CD8-positive, alpha-beta memory T cell (primary cell): Measurements from ENCODE around the gene P2RX5. TPM values are rescaled to one million over a fixed set of nuclear protein-coding genes. Genes with fewer than 3 reads are reported as not detected.
"Not testable (repeated sequence)": the region's sequence is repeated elsewhere in the genome, so short reads cannot be mapped to it uniquely, and the experiment has no call there.

Source experiments
- CTCF ChIA-PET: fragments of 350-600 bp; sonication (Branson Sonifier 250); formaldehyde crosslinking; loops from one replicate; lab custom pipeline; 2021; ENCODE audit warnings: antibody characterized with exemption; lab: Charles Lee
- POLR2A ChIA-PET: fragments of 350-600 bp; sonication (Branson Sonifier 250); formaldehyde crosslinking; loops from one replicate; lab custom pipeline; 2021; ENCODE audit warnings: antibody characterized with exemption; lab: Charles Lee
- DNase-seq, 5 donors: peaks; one replicate each; pipeline versions ENCODE4 v3.0.0 to v3.0.0-alpha.2; 2020 to 2022; ENCODE audit warnings: mixed read lengths in 1 of 5
- H3K27ac ChIP-seq: one replicate; pipeline ENCODE4 v1.7.0; 2013; ENCODE audit warnings: low read depth, mild to moderate bottlenecking, low read length, moderate library complexity
- H3K27me3 ChIP-seq: 2 replicates; pipeline ENCODE4 v1.7.0; 2013; ENCODE audit warnings: low read length, mild to moderate bottlenecking; ENCODE audit not compliant: insufficient read depth, poor library complexity, severe bottlenecking
- H3K36me3 ChIP-seq: 2 replicates; pipeline ENCODE4 v1.7.0; 2013; ENCODE audit warnings: mild to moderate bottlenecking, low read length, moderate library complexity; ENCODE audit not compliant: insufficient read depth
- H3K4me1 ChIP-seq: 2 replicates; pipeline ENCODE4 v1.7.0; 2013; ENCODE audit warnings: mild to moderate bottlenecking, low read length, moderate library complexity; ENCODE audit not compliant: insufficient read depth
- H3K4me3 ChIP-seq: 2 replicates; pipeline ENCODE4 v1.7.0; 2013; ENCODE audit warnings: mild to moderate bottlenecking, low read length
- H3K9me3 ChIP-seq: 2 replicates; pipeline ENCODE4 v1.7.0; 2013; ENCODE audit warnings: mild to moderate bottlenecking, low read length
- H3K27ac Mint-ChIP-seq, 8 donors: one replicate each; pipeline ENCODE4 v1.8.0; 2020 to 2021; ENCODE audit warnings: mixed read lengths in 8 of 8, mild to moderate bottlenecking in 6 of 8, inconsistent platforms in 3 of 8, moderate library complexity in 3 of 8
- H3K27me3 Mint-ChIP-seq, 2 donors: one replicate each; pipeline ENCODE4 v1.8.0; 2020 to 2021; ENCODE audit warnings: mixed read lengths in 2 of 2, mild to moderate bottlenecking in 1 of 2, moderate library complexity in 1 of 2
- H3K36me3 Mint-ChIP-seq, 3 donors: one replicate each; pipeline ENCODE4 v1.8.0; 2020 to 2021; ENCODE audit warnings: mixed read lengths in 3 of 3, inconsistent platforms in 1 of 3, mild to moderate bottlenecking in 1 of 3
- H3K4me1 Mint-ChIP-seq, 3 donors: one replicate each; pipeline ENCODE4 v1.8.0; 2020 to 2021; ENCODE audit warnings: mixed read lengths in 3 of 3, inconsistent platforms in 1 of 3, mild to moderate bottlenecking in 1 of 3
- H3K4me3 Mint-ChIP-seq, 7 donors: one replicate each; pipeline ENCODE4 v1.8.0; 2020 to 2021; ENCODE audit warnings: mixed read lengths in 7 of 7, mild to moderate bottlenecking in 6 of 7, moderate library complexity in 4 of 7, inconsistent platforms in 2 of 7
- H3K9me3 Mint-ChIP-seq, 5 donors: one replicate each; pipeline ENCODE4 v1.8.0; 2020 to 2022; ENCODE audit warnings: mixed read lengths in 5 of 5, mild to moderate bottlenecking in 3 of 5, moderate library complexity in 2 of 5, inconsistent platforms in 1 of 5
- polyA plus RNA-seq: library from polyadenylated mRNA; unstranded; fragments of 300-500 nt; fragmentation: Illumina TruSeq; gene quantifications from one replicate; pipeline ENCODE4 v1.2.3, GENCODE V29; 2021
- total RNA-seq, 2 experiments: library from RNA; stranded (reverse); gene quantifications; one replicate each; pipeline ENCODE4 v1.2.3, GENCODE V29; 2021

P2RX5 gene
- total and polyA plus RNA-seq, 3 experiments from 2014 or later: 9.8 to 37.4 (median 12.0) TPM

- Mint-ChIP-seq H3K36me3 (peaks cover 16 to 44% (median 21%) of the 10 kb centered on the region in 3 donors), H3K27me3 (no peaks in the 10 kb centered on the region), H3K9me3 (no peaks in the 10 kb centered on the region), H3K4me3 (peak overlapping the region in 6 of 7 donors; percentile 4 to 72 (median 44)), H3K4me1 (peaks cover 41 to 48% (median 47%) of the 10 kb centered on the region in 3 donors), H3K27ac (peak overlapping the region; percentile 31 to 97 (median 88))
- H3K4me1 ChIP-seq: peaks cover 29% of the 10 kb centered on the region
- no peaks in the 10 kb centered on the region for H3K27me3 ChIP-seq
- ChIA-PET POLR2A (interaction anchor here (0.6 kb wide), 1 partner anchor 52 kb away, joined by 6 read pairs; no protein-coding TSS in a partner anchor), CTCF (interaction anchor here (1.0 to 1.1 kb wide), 2 partner anchors 10 to 30 kb away, joined by 3 read pairs; no protein-coding TSS in a partner anchor)
- no peak overlapping the region for H3K27ac ChIP-seq
- no peak overlapping the region for H3K4me3 ChIP-seq
- peaks cover 30% of the 10 kb centered on the region for H3K36me3 ChIP-seq
- H3K9me3 ChIP-seq: no peaks in the 10 kb centered on the region
- peak in 1 of 5 donors; percentile 15 for DNase-seq
Measured at GRCh38 chr17:3712811-3713463, 17.0 kb upstream of the P2RX5 start.

GRCh38 chr17:3710951-3711383, 15.0 kb upstream of the P2RX5 start:
- Mint-ChIP-seq H3K4me1 (peaks cover 39 to 48% (median 44%) of the 10 kb centered on the region in 3 donors), H3K4me3 (peak overlapping the region; percentile 29 to 86 (median 68)), H3K27me3 (no peaks in the 10 kb centered on the region), H3K36me3 (peaks cover 7 to 25% (median 12%) of the 10 kb centered on the region in 3 donors), H3K9me3 (no peaks in the 10 kb centered on the region), H3K27ac (peak overlapping the region; percentile 78 to 97 (median 90))
- Histone ChIP-seq H3K27ac (no peak overlapping the region), H3K4me1 (peaks cover 29% of the 10 kb centered on the region), H3K27me3 (no peaks in the 10 kb centered on the region), H3K4me3 (no peak overlapping the region), H3K36me3 (peaks cover 10% of the 10 kb centered on the region), H3K9me3 (no peaks in the 10 kb centered on the region)
- DNase-seq: peak; percentile 35 to 89 (median 83)
- ChIA-PET CTCF (interaction anchor here (0.7 to 2.4 kb wide), 10 partner anchors 12 to 135 kb away, joined by 3 to 7 read pairs (median 4); partner anchors contain the start of genes HASPIN, NCBP3 and P2RX5), POLR2A (interaction anchor here (0.7 to 1.4 kb wide), 9 partner anchors 12 to 432 kb away, joined by 3 to 12 read pairs (median 4); partner anchors contain the start of genes EMC6, HASPIN, P2RX5 and TAX1BP3)

GRCh38 chr17:3708366-3708765, 12.4 kb upstream of the P2RX5 start:
- H3K36me3 Mint-ChIP-seq: peaks cover 2 to 10% (median 5%) of the 10 kb centered on the region in 3 donors
- H3K27ac Mint-ChIP-seq: peak overlapping the region in 2 of 8 donors; percentile 47 to 51
- DNase-seq: no peak
- Histone ChIP-seq H3K4me3 (no peak overlapping the region), H3K9me3 (no peaks in the 10 kb centered on the region), H3K27me3 (no peaks in the 10 kb centered on the region), H3K4me1 (peaks cover 29% of the 10 kb centered on the region), H3K36me3 (no peaks in the 10 kb centered on the region), H3K27ac (no peak overlapping the region)
- H3K27me3 Mint-ChIP-seq: no peaks in the 10 kb centered on the region
- H3K4me3 Mint-ChIP-seq: no peak overlapping the region
- ChIA-PET CTCF (interaction anchor here (1.0 to 1.5 kb wide), 2 partner anchors 12 to 138 kb away, joined by 3 to 4 read pairs; partner anchors contain the start of genes NCBP3 and P2RX5), POLR2A (no interaction called here)
- peaks cover 33 to 41% (median 41%) of the 10 kb centered on the region in 3 donors for H3K4me1 Mint-ChIP-seq
- no peaks in the 10 kb centered on the region for H3K9me3 Mint-ChIP-seq

- H3K4me3 Mint-ChIP-seq, H3K36me3 Mint-ChIP-seq, H3K4me1 ChIP-seq, H3K27ac Mint-ChIP-seq, H3K9me3 Mint-ChIP-seq, H3K36me3 ChIP-seq, DNase-seq, CTCF ChIA-PET, H3K27me3 ChIP-seq, POLR2A ChIA-PET, H3K4me3 ChIP-seq, H3K9me3 ChIP-seq, H3K27me3 Mint-ChIP-seq, H3K27ac ChIP-seq: not testable (repeated sequence)
- H3K4me1 Mint-ChIP-seq: peaks cover 11 to 16% (median 16%) of the 10 kb centered on the region in 3 donors
Measured at GRCh38 chr17:3705718-3705984, 9.7 kb upstream of the P2RX5 start.

- Histone ChIP-seq H3K36me3 (no peaks in the 10 kb centered on the region), H3K9me3 (no peaks in the 10 kb centered on the region), H3K27ac (no peak overlapping the region), H3K4me3 (no peak overlapping the region), H3K4me1 (no peaks in the 10 kb centered on the region), H3K27me3 (no peaks in the 10 kb centered on the region)
- peak overlapping the region in 1 of 7 donors; percentile 51 for H3K4me3 Mint-ChIP-seq
- peaks cover 8 to 13% (median 12%) of the 10 kb centered on the region in 3 donors for H3K4me1 Mint-ChIP-seq
- peaks cover 0 to 4% (median 4%) of the 10 kb centered on the region in 3 donors for H3K36me3 Mint-ChIP-seq
- H3K9me3 Mint-ChIP-seq: peaks cover 0 to 4% (median 0%) of the 10 kb centered on the region in 5 donors
- POLR2A ChIA-PET: no interaction called here
- H3K27me3 Mint-ChIP-seq: no peaks in the 10 kb centered on the region
- peak overlapping the region in 4 of 8 donors; percentile 14 to 76 (median 27) for H3K27ac Mint-ChIP-seq
- no peak for DNase-seq
- CTCF ChIA-PET: no interaction called here
Measured at GRCh38 chr17:3704931-3705717, 9.2 kb upstream of the P2RX5 start.

GRCh38 chr17:3702041-3702539, 6.1 kb upstream of the P2RX5 start:
- H3K27ac Mint-ChIP-seq, H3K4me3 ChIP-seq, H3K36me3 ChIP-seq, H3K27ac ChIP-seq, H3K36me3 Mint-ChIP-seq, H3K4me1 ChIP-seq, H3K9me3 ChIP-seq, DNase-seq, H3K9me3 Mint-ChIP-seq, H3K27me3 Mint-ChIP-seq, POLR2A ChIA-PET, H3K27me3 ChIP-seq, H3K4me1 Mint-ChIP-seq: not testable (repeated sequence)
- CTCF ChIA-PET: interaction anchor here (1.5 kb wide), 1 partner anchor 21 kb away, joined by 3 read pairs; no protein-coding TSS in a partner anchor
- H3K4me3 Mint-ChIP-seq: peak overlapping the region in 1 of 7 donors; percentile 39

GRCh38 chr17:3699951-3700350, 4.0 kb upstream of the P2RX5 start:
- POLR2A ChIA-PET: interaction anchor here (0.7 kb wide), 1 partner anchor 1294 kb away, joined by 4 read pairs; no protein-coding TSS in a partner anchor

More at GRCh38 chr17:3699951-3700350, 4.0 kb upstream of the P2RX5 start:
- Histone ChIP-seq H3K36me3 (no peaks in the 10 kb centered on the region), H3K27ac (no peak overlapping the region), H3K4me1 (peaks cover 8% of the 10 kb centered on the region), H3K27me3 (no peaks in the 10 kb centered on the region), H3K9me3 (no peaks in the 10 kb centered on the region), H3K4me3 (no peak overlapping the region)
- H3K4me3 Mint-ChIP-seq: no peak overlapping the region
- H3K27me3 Mint-ChIP-seq: no peaks in the 10 kb centered on the region
- H3K27ac Mint-ChIP-seq: no peak overlapping the region
- no peak for DNase-seq
- peaks cover 0 to 4% (median 0%) of the 10 kb centered on the region in 5 donors for H3K9me3 Mint-ChIP-seq
- peaks cover 0 to 5% (median 4%) of the 10 kb centered on the region in 3 donors for H3K36me3 Mint-ChIP-seq
- CTCF ChIA-PET: no interaction called here
- peaks cover 4 to 20% (median 4%) of the 10 kb centered on the region in 3 donors for H3K4me1 Mint-ChIP-seq
